Gastroesophageal sphincter (tissue), 4 donors: ENCODE data around the gene BLTP3A. TPM values are rescaled to one million over a fixed set of nuclear protein-coding genes. Genes with fewer than 3 reads are reported as not detected.
"Not testable (repeated sequence)": the region's sequence is repeated elsewhere in the genome, so short reads cannot be mapped to it uniquely, and the experiment has no call there.

Source experiments
- ATAC-seq: fragments of 150-250 bp; one replicate; pipeline ENCODE4 v1.9.1; 2016; ENCODE audit warnings: mild to moderate bottlenecking, moderate library complexity
- H3K27ac ChIP-seq, 4 donors: fragments of 200-600 bp; sonication (generic) in 3 of 4; 1 replicate in 3 of 4; 2 replicates in 1 of 4; pipeline ENCODE4 v1.5.1; 2016 to 2019
- H3K27me3 ChIP-seq: fragments of 200-600 bp; sonication (generic); one replicate; pipeline ENCODE4 v1.5.1; 2019
- H3K36me3 ChIP-seq, 2 donors: fragments of 200-600 bp; sonication (generic); one replicate each; pipeline ENCODE4 v1.5.1; 2019; ENCODE audit warnings: control low read depth in 1 of 2
- H3K4me1 ChIP-seq, 3 donors: fragments of 200-600 bp; sonication (generic); 1 replicate in 2 of 3; 2 replicates in 1 of 3; pipeline ENCODE4 v1.5.1; 2016 to 2019; ENCODE audit warnings: control low read depth in 2 of 3
- H3K4me3 ChIP-seq, 2 donors: fragments of 200-600 bp; sonication (generic); one replicate each; pipeline ENCODE4 v1.5.1; 2019; ENCODE audit warnings: mild to moderate bottlenecking in 1 of 2, moderate library complexity in 1 of 2
- H3K9me3 ChIP-seq, 3 donors: fragments of 200-600 bp; sonication (generic); one replicate each; pipeline ENCODE4 v1.5.1; 2017 to 2019; ENCODE audit warnings: control low read depth in 2 of 3
- EP300 ChIP-seq: sonication (generic); formaldehyde crosslinking; IDR thresholded peaks from one replicate; pipeline ENCODE4 v1.6.1; 2017; ENCODE audit warnings: antibody characterized with exemption, mild to moderate bottlenecking
- POLR2A ChIP-seq, 2 donors: fragments of 450-650 bp; IDR thresholded peaks; one replicate each; pipeline ENCODE4 v1.6.1; 2017; ENCODE audit warnings: antibody characterized with exemption in 2 of 2, mild to moderate bottlenecking in 2 of 2, moderate library complexity in 1 of 2
- POLR2AphosphoS5 ChIP-seq: sonication (generic); formaldehyde crosslinking; IDR thresholded peaks from one replicate; pipeline ENCODE4 v1.6.1; 2017; ENCODE audit warnings: antibody characterized with exemption
- WGBS, 2 donors: methylation state at CpG; one replicate each; pipeline ENCODE4 v1.1.5; 2018; ENCODE audit warnings: low coverage in 1 of 2; 5-methylcytosine and 5-hydroxymethylcytosine counted together
- total RNA-seq, 4 donors: library from RNA; depleted of rRNA; stranded (reverse); fragments of >200 nt; gene quantifications; one replicate each; pipeline ENCODE4 v1.1.0, GENCODE V29; 2016
- TF ChIP-seq, protein P1 (sequence below), 4 experiments: fragments of 200-600 bp in 2 of 4; fragments of 450-650 bp in 2 of 4; sonication (generic) in 1 of 4; IDR thresholded peaks; one replicate each; pipeline ENCODE4 v1.5.1; 2017 to 2019; ENCODE audit warnings: antibody characterized with exemption in 4 of 4, mild to moderate bottlenecking in 2 of 4, moderate library complexity in 2 of 4

BLTP3A gene
- total RNA-seq, 4 donors from 2014 or later, result 6.4 to 11.8 (median 7.7) TPM

DNA sequence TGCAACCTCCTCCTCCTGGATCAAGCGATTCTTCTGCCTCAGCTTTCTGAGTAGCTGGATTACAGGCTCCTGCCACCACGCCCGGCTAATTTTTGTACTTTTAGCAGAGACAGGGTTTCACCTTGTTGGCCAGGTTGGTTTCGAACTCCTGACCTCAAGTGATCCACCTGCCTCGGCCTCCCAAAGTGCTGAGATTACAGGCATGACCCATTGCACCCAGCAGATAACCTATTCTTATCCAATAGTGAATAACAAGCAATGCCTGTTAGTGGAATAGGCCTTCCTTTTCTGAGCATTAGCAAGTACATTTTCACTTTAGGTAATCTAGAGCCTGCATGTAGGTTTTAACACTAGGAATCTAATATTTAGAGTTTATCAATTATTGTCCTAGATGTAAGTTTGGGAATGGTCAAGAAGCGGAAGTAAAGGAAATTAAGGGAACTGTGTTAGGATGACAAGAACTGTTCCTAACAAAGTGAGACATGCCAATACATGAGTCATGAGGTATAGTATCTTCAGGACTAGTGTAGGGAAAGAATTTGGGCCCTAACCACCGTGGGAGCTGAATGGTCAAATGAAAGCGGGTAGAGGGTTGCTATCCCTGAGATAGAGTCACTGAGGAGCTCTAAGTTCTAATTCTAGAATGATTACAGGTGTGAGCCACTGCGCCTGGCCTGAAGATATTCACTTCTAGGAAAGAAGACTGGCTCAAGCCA lies 15.0 kb downstream of the BLTP3A start:
- H3K4me3 ChIP-seq, result no peak overlapping the region
- H3K27me3 ChIP-seq, result no peaks in the 10 kb centered on the region
- no peaks in the 10 kb centered on the region for H3K4me1 ChIP-seq
- no peak overlapping the region for H3K27ac ChIP-seq
- no peaks in the 10 kb centered on the region for H3K9me3 ChIP-seq
- TF ChIP-seq POLR2A (IDR thresholded peaks at IDR 0.05) (no peak), POLR2AphosphoS5 (no peak), EP300 (no peak)
- TF ChIP-seq, protein P1, sequence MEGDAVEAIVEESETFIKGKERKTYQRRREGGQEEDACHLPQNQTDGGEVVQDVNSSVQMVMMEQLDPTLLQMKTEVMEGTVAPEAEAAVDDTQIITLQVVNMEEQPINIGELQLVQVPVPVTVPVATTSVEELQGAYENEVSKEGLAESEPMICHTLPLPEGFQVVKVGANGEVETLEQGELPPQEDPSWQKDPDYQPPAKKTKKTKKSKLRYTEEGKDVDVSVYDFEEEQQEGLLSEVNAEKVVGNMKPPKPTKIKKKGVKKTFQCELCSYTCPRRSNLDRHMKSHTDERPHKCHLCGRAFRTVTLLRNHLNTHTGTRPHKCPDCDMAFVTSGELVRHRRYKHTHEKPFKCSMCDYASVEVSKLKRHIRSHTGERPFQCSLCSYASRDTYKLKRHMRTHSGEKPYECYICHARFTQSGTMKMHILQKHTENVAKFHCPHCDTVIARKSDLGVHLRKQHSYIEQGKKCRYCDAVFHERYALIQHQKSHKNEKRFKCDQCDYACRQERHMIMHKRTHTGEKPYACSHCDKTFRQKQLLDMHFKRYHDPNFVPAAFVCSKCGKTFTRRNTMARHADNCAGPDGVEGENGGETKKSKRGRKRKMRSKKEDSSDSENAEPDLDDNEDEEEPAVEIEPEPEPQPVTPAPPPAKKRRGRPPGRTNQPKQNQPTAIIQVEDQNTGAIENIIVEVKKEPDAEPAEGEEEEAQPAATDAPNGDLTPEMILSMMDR (IDR thresholded peaks at IDR 0.05), result no peak
- 86 to 95% methylated on average over 4 to 6 of the region's 9 CpGs for WGBS, 2 donors
- ATAC-seq, result no peak
- no peaks in the 10 kb centered on the region for H3K36me3 ChIP-seq

GRCh38 chr6:34808473-34808872 lies 16.6 kb downstream of the BLTP3A start:
- H3K9me3 ChIP-seq, H3K36me3 ChIP-seq, H3K4me3 ChIP-seq, H3K27ac ChIP-seq, H3K27me3 ChIP-seq, ATAC-seq: not testable (repeated sequence)
- 96 to 98% methylated on average over 3 of the region's 3 CpGs for WGBS, 2 donors
- peaks cover 0 to 12% (median 0%) of the 10 kb centered on the region in 3 donors for H3K4me1 ChIP-seq

GRCh38 chr6:34809419-34809818 lies 17.5 kb downstream of the BLTP3A start:
- H3K27ac ChIP-seq, H3K27me3 ChIP-seq, ATAC-seq, H3K9me3 ChIP-seq, H3K36me3 ChIP-seq, H3K4me3 ChIP-seq: not testable (repeated sequence)
- H3K4me1 ChIP-seq, result peaks cover 0 to 12% (median 0%) of the 10 kb centered on the region in 3 donors
- WGBS, 2 donors, result 73 to 84% methylated on average over 3 to 5 of the region's 9 CpGs

- 91 to 93% methylated on average over 10 of the region's 10 CpGs for WGBS, 2 donors
- Histone ChIP-seq H3K27ac (no peak overlapping the region), H3K9me3 (no peaks in the 10 kb centered on the region), H3K36me3 (no peaks in the 10 kb centered on the region), H3K4me3 (no peak overlapping the region), H3K27me3 (no peaks in the 10 kb centered on the region), H3K4me1 (peaks cover 0 to 12% (median 0%) of the 10 kb centered on the region in 3 donors)
- no peak for ATAC-seq
- TF ChIP-seq POLR2A (IDR thresholded peaks at IDR 0.05) (no peak), EP300 (no peak), POLR2AphosphoS5 (no peak)
- TF ChIP-seq, protein P1 (IDR thresholded peaks at IDR 0.05), result no peak
These were observed 18.4 kb downstream of the BLTP3A start for GRCh38 chr6:34810017-34810882.

- Histone ChIP-seq H3K27ac (no peak overlapping the region), H3K36me3 (no peaks in the 10 kb centered on the region), H3K9me3 (no peaks in the 10 kb centered on the region), H3K27me3 (no peaks in the 10 kb centered on the region), H3K4me1 (peaks cover 0 to 12% (median 0%) of the 10 kb centered on the region in 3 donors), H3K4me3 (no peak overlapping the region)
- 45 to 55% methylated on average over 3 to 5 of the region's 5 CpGs for WGBS, 2 donors
- no peak for ATAC-seq
- TF ChIP-seq EP300 (no peak), POLR2AphosphoS5 (no peak), POLR2A (IDR thresholded peaks at IDR 0.05) (no peak)
- TF ChIP-seq, protein P1 (IDR thresholded peaks at IDR 0.05), result no peak
These were observed 19.2 kb downstream of the BLTP3A start for GRCh38 chr6:34810936-34811632.
